GM21515 (cell line): ENCODE measurements around the gene MARCHF10.

Experiments used
- ATAC-seq: cut with Tn5 transposase; IDR thresholded peaks from one replicate; pipeline ENCODE4 v1.9.1; 2021; ENCODE audit not compliant: unreplicated experiment

The MARCHF10 gene

DNA sequence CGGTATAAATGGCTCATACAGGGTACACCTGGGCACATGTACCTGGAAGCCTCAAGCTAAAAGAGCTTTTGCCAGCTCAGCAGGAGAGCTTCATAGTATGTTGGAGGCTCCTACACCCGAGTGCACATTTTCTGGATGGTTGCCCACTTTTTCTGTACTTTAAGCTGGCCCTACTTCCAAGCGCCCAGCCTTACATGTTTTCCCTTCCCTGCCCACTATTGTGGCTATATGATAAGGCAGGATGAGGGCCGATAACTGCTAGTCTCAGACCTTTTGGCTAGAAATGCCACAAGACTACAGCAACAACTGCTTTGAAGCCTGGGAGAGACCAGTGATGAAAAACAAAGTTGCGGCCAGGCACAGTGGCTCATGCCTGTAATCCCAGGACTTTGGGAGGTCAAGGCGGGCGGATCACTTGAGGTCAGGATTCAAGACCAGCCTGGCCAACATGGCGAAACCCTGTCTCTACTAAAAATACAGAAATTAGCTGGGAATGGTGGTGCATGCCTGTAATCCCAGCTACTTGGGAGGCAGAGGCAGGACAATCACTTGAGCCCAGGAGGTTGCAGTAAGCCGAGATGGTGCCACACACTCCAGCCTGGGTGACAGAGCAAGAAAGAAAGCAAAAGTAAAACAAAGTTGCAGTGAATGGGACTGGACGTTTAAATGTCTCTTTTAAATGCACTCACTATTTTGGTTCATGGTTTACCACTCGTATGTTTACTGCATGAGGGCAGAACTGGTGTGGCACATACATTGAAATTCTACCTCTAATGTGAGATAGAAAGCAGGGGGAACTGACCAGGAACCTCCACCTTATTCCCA lies 14.2 kb upstream of the MARCHF10 start:
- ATAC-seq = no peak

DNA sequence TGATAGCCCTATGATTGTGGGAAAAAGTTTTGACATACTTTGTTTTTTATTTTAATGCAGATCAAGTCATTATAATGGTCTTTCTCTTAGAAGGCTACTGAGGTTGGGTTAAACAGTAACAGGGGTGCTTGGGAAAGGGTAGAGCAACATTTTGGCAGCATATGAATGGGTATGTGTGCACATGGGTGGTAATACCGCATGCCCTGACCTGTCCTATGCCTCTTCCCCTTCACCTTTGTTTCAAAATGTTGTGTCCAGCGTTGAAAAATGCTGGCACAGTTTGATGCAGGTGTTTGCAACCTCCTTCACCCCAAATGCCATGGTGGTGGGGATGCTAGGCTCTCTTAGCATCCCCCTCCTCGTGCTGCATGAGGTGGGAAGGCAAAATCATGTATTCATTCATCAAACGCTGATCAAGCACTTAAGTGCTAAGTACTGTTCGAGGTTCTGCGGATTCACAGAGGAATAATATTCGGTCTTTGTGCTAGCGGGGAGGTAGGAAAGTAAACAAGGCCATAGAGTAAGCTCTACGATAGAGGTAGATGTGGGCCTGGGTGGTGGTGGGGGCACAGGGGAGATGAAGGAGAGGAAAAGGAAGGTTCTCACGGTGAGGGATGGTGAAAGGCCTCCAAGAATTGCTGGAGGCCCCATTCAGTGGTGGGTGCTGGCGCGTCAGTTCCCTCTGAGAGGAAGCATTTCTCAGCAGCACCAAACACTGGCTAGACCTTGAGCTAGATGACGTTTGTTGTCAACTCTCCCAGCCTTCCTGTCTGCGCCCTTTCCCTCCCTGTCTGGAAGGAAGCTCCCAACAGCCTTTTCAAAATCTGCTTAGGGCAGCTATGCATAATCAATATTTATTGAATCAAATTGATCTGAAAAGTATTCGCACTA lies 13.3 kb upstream of the MARCHF10 start:
- no peak for ATAC-seq

- no peak for ATAC-seq
Measured at GRCh38 chr17:62819511-62820221, 11.6 kb upstream of the MARCHF10 start.

DNA sequence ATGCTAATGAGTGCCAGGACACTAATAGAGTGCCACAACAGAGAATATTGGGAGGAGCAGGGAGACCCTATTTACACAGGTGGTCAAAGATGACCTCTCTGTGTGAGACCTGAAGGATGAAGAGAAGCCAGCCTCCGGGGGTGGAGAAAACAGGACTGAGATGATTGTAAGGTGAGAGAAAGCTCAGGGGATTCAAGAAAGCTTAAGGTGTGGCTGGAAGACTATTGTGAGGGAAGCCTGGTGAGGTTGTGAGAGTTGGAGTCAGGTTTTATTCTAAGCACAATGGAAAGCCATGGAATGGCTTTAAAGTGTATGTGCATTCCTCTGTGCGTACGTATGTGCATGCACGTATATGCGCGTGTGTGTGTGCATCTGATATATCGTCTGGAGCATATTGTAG lies 10.4 kb upstream of the MARCHF10 start:
- no peak for ATAC-seq

DNA sequence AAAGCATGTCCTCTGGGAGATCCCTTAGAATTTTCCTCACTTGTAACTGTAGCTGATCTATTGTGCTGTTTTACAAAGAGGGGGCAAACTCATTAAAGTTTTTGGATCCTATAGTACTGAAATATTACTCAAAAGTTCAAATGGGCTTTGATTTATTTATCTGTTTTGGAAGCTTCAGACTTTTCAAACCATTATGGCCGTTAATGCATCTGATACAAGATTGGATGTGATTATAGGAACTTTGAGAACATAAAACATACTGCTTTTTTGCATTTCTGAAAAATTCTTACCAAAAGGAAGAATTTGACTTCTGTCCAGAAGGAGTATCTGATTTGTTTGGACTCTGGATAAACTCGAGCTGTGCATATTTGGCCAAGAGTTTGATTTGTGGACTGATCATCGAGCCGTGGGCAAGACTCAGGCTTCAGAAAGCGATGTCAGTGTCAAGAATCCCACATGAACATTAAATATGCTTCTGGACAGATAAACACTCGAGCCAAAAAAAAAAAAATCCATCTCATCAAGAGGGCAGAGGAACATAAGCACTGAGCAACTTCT lies 8.2 kb upstream of the MARCHF10 start:
- no peak for ATAC-seq

DNA sequence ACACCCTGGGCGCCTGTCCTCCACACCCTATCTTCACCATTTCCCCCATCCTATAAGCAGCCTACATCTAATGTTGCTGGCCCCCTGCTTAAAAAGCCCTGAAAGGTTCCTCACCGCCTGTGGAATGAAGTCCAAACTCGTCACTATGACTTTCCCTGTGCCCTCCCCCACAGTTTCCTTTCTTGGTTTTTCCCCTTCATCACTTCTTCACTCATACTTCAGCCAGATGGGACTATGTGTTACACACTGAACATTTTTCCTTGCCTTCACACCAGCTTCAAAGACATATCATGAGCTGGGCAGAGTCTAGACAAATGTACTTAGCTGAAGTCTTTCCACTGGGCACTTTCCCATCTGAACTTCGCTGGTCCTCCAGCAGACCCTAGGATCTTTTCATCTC lies 1.5 kb upstream of the MARCHF10 start:
- ATAC-seq = no peak

DNA sequence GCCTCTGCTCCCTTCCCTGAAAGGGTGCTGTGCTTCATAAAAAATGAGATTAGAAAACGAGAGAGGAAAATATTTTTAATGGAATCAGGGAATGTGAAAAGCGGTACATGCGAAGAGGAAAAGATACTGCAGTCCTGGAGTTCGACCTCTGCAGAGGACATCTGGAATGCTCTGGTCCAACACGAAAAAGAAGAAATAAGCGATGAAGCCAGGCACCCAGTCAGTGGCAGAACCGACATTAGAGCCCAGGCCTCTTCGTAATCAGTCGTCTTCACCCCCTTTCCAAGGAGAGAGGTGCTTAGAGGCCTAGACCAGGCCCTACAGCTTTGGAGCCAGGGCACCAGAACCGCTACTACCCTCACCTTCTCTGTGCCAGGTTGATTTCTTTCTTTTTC lies 459 bp upstream of the MARCHF10 start:
- ATAC-seq = no peak

DNA sequence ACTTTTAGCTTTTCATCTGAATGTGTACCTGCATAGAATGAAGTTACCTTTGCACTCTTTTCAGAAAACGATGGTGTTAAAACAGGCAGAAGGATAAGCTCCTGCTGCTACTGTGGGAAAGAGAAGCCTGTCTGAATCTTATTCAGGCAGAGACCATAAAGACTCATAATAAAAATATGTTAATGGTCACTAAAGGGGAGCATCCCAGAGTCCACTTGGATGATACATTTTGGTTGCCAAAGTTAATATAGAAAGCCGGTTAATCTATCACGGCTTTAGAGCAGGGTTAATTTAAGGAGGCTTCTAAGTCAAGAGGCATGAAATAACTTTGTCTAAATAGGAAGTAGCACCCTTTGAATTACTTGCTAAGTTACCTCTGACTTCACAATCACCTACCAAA lies 2.9 kb downstream of the MARCHF10 start:
- no peak for ATAC-seq

DNA sequence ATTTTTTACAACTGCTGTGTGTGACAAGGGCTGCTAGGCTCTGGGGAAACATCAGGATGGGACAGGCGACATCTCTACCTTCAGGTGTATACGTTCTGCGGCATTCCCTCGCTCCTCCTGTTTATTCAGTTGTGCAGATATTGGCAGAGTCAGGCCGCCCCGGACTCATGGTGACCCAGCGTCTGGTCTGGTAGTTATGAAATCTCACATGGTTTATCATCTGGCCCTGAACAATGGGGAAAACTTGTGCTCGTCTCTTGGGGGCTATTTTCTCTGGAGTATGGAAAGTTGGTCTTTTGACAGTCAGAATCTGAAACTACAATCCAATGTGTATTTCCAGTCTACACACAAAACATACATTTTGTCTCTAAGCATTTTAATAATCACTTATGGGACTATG lies 3.3 kb downstream of the MARCHF10 start:
- ATAC-seq = no peak

GRCh38 chr17:62804025-62804424 lies 4.1 kb downstream of the MARCHF10 start:
- ATAC-seq = no peak

GRCh38 chr17:62802561-62803205 lies 5.4 kb downstream of the MARCHF10 start:
- ATAC-seq = no peak

DNA sequence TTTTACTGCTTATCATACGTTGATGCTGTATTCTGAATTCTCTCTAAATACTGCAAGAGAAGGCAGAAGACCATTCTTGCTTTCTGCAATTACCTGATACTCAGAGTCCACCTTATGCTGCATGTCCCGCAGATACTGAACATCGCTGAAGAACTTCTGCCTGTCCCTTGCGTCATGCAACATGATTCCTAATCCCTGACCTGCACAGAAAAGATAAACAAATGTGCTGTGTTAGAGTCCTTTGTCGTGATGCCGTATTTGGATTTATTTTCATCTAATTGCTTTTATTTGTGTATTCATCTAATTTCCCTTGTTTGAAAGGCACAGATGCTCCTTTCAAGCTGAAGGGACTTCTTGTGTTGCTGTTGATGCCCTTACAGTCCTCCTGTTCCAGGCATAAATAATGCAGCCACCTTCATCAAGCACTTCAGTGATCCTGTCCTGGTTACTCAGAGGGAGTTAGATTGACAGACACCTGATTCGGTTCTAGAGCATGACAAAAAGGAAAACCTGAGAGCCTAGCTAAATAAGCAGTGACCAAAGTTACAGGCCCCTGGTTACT lies 6.5 kb downstream of the MARCHF10 start:
- no peak for ATAC-seq

DNA sequence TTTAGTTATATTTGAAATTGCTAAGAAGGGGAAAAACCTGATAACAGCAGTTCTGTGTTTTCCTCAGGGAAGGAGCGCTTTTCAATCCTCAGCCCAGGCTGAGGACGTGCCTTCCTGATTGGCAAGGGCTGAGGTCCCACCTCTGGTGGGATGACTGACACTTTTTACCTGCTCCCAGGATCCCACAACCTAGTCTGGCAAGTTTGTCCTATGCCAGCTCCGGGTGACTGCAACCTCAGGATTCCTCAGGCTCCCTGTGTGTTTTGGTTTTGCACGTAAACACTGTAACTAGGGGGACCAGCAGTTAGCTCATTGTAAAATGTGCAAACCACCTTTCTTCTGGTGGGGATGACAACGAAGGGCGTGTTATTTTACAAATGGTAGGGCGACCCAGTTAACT lies 7.5 kb downstream of the MARCHF10 start:
- no peak for ATAC-seq

GRCh38 chr17:62797959-62798358 lies 10.2 kb downstream of the MARCHF10 start:
- no peak for ATAC-seq

- no peak for ATAC-seq
Measured at GRCh38 chr17:62796291-62796690, 11.8 kb downstream of the MARCHF10 start.

GRCh38 chr17:62794666-62794971 lies 13.5 kb downstream of the MARCHF10 start:
- no peak for ATAC-seq

GRCh38 chr17:62793919-62794665 lies 14.0 kb downstream of the MARCHF10 start:
- no peak for ATAC-seq

DNA sequence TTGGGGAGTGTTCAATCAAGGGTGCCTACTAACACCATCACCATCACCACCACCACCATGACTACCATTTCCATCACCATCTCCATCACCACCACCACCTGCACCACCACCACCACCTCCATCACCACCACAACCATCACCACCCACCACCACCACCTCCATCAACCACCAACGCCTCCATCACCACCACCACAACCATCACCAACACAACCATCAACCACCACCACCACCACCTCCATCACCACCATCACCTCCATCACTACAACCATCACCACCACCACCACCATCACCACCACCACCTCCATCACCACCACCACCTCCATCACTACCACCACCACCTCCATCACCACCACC lies 15.7 kb downstream of the MARCHF10 start:
- no peak for ATAC-seq

DNA sequence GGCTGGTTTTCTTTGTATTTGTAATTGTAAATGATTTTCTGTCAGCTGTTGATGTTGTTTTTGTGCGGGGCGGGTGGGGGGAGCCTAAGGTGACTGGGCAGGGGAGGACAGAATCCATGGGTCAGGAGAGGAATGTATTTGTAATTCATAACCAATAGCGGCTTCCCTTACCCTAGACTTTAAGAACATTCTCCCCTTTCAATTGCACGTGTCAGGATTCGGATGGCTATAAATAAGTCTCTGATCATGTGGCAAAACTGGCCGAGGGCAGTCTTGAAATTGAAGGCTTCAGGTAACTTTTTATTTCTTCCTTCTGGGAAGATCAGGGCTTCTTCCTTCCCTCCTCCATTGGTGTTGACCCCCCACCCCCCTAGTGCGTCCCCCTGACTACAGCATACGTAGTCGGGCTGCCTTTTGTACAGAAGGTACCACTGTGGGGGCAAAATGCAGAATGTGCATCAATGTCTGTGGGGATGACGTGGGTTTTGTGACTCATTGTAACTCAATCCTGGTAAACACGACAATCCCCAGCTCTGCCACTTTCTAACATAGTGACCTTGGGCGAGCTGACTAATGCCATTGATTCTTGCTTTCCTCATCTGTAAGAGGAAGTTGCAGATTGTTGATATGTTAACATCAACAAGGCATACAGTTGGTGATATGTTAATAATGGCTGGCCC lies 16.2 kb downstream of the MARCHF10 start:
- ATAC-seq = no peak
